ENCODE measurements around the gene P3H2.

Gene P3H2

DNA sequence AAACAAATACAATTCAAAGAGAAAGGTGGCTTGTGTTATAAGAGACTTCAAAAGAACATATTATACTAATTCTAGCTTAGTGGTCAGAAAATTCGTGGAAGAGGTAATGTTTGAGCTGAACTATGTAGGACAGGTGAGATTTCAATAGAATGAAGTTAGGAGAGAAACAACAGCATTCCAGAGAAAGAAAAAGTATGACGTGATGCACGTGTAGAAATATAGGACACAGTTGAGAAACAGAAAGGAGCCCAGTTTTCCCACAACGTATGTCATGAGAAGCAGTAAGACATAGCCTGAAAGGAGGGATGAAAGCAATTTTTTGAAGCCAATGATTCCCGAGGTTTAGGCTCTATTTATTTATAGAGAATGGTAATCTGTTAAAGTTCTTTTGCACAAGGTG lies 18.7 kb upstream of the P3H2 start:
- TF ChIP-seq SIN3A (IDR thresholded peaks at IDR 0.05; ENCODE audit: borderline replicate concordance, insufficient read depth, low read length) (no peak), TAF1 (IDR thresholded peaks at IDR 0.05; ENCODE audit: borderline replicate concordance, insufficient read depth, low read length) (no peak), FOXP2 (optimal IDR thresholded peaks at IDR 0.05; ENCODE audit: borderline replicate concordance, extremely low read depth, extremely low read length, insufficient read depth) (no peak), POLR2AphosphoS5 (IDR thresholded peaks at IDR 0.05; ENCODE audit: low read depth, low read length) (no peak)
- TF ChIP-seq, protein P1, sequence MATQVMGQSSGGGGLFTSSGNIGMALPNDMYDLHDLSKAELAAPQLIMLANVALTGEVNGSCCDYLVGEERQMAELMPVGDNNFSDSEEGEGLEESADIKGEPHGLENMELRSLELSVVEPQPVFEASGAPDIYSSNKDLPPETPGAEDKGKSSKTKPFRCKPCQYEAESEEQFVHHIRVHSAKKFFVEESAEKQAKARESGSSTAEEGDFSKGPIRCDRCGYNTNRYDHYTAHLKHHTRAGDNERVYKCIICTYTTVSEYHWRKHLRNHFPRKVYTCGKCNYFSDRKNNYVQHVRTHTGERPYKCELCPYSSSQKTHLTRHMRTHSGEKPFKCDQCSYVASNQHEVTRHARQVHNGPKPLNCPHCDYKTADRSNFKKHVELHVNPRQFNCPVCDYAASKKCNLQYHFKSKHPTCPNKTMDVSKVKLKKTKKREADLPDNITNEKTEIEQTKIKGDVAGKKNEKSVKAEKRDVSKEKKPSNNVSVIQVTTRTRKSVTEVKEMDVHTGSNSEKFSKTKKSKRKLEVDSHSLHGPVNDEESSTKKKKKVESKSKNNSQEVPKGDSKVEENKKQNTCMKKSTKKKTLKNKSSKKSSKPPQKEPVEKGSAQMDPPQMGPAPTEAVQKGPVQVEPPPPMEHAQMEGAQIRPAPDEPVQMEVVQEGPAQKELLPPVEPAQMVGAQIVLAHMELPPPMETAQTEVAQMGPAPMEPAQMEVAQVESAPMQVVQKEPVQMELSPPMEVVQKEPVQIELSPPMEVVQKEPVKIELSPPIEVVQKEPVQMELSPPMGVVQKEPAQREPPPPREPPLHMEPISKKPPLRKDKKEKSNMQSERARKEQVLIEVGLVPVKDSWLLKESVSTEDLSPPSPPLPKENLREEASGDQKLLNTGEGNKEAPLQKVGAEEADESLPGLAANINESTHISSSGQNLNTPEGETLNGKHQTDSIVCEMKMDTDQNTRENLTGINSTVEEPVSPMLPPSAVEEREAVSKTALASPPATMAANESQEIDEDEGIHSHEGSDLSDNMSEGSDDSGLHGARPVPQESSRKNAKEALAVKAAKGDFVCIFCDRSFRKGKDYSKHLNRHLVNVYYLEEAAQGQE (IDR thresholded peaks at IDR 0.05; ENCODE audit: insufficient read depth in 1 of 2, low read depth in 2 of 2, low read length in 2 of 2): no peak

DNA sequence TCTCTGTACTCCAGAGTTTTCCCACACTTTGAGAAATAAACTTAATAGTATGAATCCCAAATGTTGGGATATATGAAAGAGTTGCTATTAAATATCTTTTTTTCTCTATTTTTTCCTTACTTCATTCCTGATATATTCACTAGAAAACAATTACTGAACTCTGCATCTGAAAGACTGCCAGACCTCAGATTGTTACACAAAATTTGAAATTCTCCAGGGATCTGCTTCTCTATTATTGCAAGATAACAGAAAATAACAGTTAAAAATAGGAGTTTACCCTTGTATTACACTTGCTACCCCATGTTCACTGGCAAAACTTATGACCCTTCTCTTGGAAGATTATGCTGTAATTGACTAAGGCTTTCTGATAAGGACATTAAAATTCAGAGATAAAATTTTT lies 11.7 kb upstream of the P3H2 start:
- TF ChIP-seq SIN3A (IDR thresholded peaks at IDR 0.05; ENCODE audit: borderline replicate concordance, insufficient read depth, low read length) (no peak), POLR2AphosphoS5 (IDR thresholded peaks at IDR 0.05; ENCODE audit: low read depth, low read length) (no peak), TAF1 (IDR thresholded peaks at IDR 0.05; ENCODE audit: borderline replicate concordance, insufficient read depth, low read length) (no peak), FOXP2 (optimal IDR thresholded peaks at IDR 0.05; ENCODE audit: borderline replicate concordance, extremely low read depth, extremely low read length, insufficient read depth) (no peak)
- TF ChIP-seq, protein P1 (IDR thresholded peaks at IDR 0.05; ENCODE audit: insufficient read depth in 1 of 2, low read depth in 2 of 2, low read length in 2 of 2): no peak

DNA sequence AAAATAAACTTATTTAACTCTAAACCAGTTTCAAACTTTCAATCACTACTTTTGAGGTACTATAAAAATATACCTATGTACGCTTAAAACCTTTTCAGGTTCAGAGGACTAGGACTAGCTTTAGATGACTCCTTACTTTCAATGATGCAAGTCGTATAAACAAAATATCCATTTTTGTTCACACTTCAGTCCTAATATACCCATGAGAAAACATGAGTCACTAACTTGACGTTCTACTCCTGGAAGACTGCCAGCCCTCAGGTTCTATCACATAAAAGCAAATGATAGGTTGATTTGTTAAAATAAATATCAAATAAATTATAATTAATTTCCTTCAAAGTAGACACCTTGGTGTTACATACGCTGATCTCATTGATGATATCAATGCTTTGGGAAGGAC lies 10.6 kb upstream of the P3H2 start:
- TF ChIP-seq, protein P1 (IDR thresholded peaks at IDR 0.05; ENCODE audit: insufficient read depth in 1 of 2, low read depth in 2 of 2, low read length in 2 of 2): no peak
- TF ChIP-seq FOXP2 (optimal IDR thresholded peaks at IDR 0.05; ENCODE audit: borderline replicate concordance, extremely low read depth, extremely low read length, insufficient read depth): no peak
- no peak for TF ChIP-seq TAF1 (IDR thresholded peaks at IDR 0.05; ENCODE audit: borderline replicate concordance, insufficient read depth, low read length)
- TF ChIP-seq POLR2AphosphoS5 (IDR thresholded peaks at IDR 0.05; ENCODE audit: low read depth, low read length): no peak
- no peak for TF ChIP-seq SIN3A (IDR thresholded peaks at IDR 0.05; ENCODE audit: borderline replicate concordance, insufficient read depth, low read length)

DNA sequence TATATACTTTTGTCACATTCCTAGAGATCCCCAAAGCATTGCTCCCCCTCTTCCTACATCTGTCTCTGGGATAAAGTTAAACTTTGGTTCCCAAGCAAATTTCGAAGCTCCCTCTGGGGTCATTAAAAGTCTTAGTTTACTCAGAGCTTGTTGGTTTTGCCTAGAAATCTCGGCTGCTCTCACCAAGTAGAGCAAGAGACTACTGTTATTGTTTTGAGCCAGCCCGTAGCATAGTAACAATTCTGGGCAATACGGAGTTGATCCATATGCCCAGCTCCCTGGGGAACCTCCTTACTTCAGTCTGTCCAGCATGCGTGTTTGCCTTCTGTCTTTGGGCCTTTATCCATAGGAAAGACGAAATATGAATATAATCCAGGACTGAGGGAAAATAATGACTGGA lies 10.0 kb upstream of the P3H2 start:
- TF ChIP-seq, protein P1 (IDR thresholded peaks at IDR 0.05; ENCODE audit: insufficient read depth in 1 of 2, low read depth in 2 of 2, low read length in 2 of 2): no peak
- TF ChIP-seq POLR2AphosphoS5 (IDR thresholded peaks at IDR 0.05; ENCODE audit: low read depth, low read length) (no peak), TAF1 (IDR thresholded peaks at IDR 0.05; ENCODE audit: borderline replicate concordance, insufficient read depth, low read length) (no peak), FOXP2 (optimal IDR thresholded peaks at IDR 0.05; ENCODE audit: borderline replicate concordance, extremely low read depth, extremely low read length, insufficient read depth) (no peak), SIN3A (IDR thresholded peaks at IDR 0.05; ENCODE audit: borderline replicate concordance, insufficient read depth, low read length) (no peak)

DNA sequence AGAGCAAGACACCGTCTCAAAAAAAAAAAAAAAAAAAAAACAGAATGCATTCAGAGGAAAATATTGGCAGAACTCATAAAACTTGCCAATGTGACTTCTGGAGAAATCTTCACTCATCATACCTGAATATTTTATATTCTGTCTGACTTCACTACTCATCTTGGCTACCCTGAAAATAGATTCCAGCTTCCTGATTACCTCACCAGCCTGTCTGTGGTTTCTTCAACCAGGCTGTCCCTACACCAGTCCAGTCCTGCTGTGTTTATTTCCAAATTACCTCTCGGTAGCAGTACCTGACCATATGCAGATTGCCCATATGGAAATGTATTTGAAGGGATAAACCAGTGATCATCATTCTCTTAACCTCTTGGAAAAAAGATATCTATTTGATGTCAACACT lies 9.3 kb upstream of the P3H2 start:
- TF ChIP-seq SIN3A (IDR thresholded peaks at IDR 0.05; ENCODE audit: borderline replicate concordance, insufficient read depth, low read length) (no peak), TAF1 (IDR thresholded peaks at IDR 0.05; ENCODE audit: borderline replicate concordance, insufficient read depth, low read length) (no peak), FOXP2 (optimal IDR thresholded peaks at IDR 0.05; ENCODE audit: borderline replicate concordance, extremely low read depth, extremely low read length, insufficient read depth) (no peak), POLR2AphosphoS5 (IDR thresholded peaks at IDR 0.05; ENCODE audit: low read depth, low read length) (no peak)
- TF ChIP-seq, protein P1 (IDR thresholded peaks at IDR 0.05; ENCODE audit: insufficient read depth in 1 of 2, low read depth in 2 of 2, low read length in 2 of 2): no peak

All from PFSK-1 (cell line).